ENCODE results near the gene FAAP24. TPM values are rescaled to one million over a fixed set of nuclear protein-coding genes. Genes with fewer than 3 reads are reported as not detected.
"Not testable (repeated sequence)": the region's sequence is repeated elsewhere in the genome, so short reads cannot be mapped to it uniquely, and the experiment has no call there.

Gene FAAP24
- total RNA-seq, 2 donors from 2014 or later = 0.86 to 1.4 TPM

DNA sequence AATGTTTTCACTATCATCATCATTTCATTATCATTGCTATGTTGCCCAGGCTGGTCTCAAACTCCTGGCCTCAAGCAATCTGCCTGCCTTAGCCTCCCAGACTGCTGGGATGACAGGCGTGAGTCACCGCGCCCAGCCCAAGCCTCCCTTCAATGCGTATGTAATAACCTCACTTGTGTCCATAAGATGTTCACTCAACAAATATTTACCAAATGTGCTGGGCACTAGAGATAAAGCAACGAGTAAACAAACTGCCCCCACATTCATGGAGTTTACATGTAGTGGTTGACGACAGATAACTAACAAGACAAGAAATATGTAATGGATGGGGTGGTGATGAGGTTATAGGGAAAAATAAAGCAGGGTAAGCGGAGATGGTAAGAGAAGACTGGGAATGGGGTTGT is 25.0 kb downstream of the FAAP24 start:
- DNase-seq (ENCODE audit: low spot score); intact Hi-C loops (cut with DNase I): not testable (repeated sequence)

GRCh38 chr19:32997716-32998355 is 25.8 kb downstream of the FAAP24 start:
- no peak for DNase-seq (ENCODE audit: low spot score)
- intact Hi-C loops (cut with DNase I) = no loop called here

GRCh38 chr19:32998722-32999121 is 26.7 kb downstream of the FAAP24 start:
- intact Hi-C loops (cut with DNase I) = no loop called here
- DNase-seq (ENCODE audit: low spot score) = no peak

DNA sequence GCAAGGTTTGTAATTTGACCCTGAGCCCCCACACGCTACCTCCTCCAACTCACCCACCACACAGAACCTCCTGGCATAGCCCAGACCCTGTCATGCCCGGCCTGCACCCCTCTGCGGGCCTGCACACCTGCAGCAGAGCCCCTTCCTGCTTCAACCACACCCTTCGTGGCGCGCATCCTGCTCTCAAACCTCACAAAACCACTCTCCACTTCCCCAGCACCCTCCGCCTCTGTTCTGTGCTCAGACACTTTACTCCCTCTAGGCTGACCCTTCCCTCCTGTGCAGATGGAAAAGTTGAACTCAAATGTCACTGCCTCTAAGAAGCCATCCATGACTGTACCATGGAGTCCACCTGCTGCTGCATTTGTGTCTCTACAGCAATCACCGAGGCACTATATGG is 28.5 kb downstream of the FAAP24 start:
- intact Hi-C loops (cut with DNase I) = no loop called here

DNA sequence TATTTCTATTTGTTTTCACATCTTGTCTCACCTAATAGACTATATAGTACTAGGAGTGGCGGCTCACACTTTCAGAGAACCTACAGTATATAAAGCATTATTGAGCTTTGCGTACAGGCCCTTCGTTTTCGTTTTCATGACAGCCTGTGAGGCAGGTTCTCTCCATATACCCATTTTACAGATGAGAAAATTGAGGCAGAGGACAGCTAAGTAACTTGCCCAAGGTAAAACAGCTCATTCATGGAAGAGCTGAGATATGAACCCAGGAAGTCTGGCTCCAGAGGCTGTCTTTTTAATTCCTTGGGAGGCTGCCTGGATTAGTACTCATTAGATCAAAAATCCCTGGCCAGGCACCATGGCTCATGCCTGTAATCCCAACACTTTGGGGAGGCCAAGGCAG is 28.9 kb downstream of the FAAP24 start:
- no peak for DNase-seq (ENCODE audit: low spot score)
- intact Hi-C loops (cut with DNase I) = no loop called here

More for the DNA sequence above, 28.5 kb downstream of the FAAP24 start:
- DNase-seq (ENCODE audit: low spot score) = no peak

DNA sequence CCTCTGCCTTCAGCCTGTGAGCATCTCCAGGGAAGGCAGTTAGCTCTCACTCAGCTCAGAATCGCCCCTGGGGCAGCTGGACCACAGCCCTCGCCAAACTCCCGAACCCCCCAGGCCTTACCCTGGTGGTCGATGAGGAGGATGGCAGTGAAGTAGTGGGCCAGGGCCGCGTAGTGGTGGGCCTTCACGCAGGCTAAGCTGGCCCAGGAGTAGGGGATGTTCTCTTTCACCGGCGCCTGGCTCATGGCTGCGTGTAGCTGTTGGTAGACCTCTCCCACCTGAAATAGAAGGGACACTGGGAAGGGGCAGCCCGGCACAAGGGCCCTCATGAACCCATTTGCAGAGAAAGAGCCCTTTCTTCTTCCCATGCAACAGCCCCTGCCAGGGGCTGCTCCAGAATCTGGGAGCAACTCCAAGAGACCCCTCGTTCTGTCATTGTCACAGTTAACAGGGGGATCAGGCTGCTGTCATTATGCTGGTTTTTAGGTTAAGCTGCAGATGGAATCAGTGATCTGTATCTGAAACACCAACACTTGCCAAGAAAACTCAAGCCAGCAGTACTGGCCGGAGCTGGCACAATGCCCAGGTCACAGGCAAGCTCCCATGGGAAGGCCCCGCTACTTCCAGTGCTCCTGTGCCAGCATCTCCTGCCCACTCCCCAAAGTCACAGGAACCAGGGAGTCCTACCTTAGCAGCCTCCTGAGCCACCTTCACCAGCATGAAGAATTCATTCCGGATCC is 30.3 kb downstream of the FAAP24 start:
- intact Hi-C loops (cut with DNase I); DNase-seq (ENCODE audit: low spot score): not testable (repeated sequence)

GRCh38 chr19:33003424-33004024 is 31.5 kb downstream of the FAAP24 start:
- DNase-seq (ENCODE audit: low spot score); intact Hi-C loops (cut with DNase I): not testable (repeated sequence)

GRCh38 chr19:33005440-33005839 is 33.4 kb downstream of the FAAP24 start:
- intact Hi-C loops (cut with DNase I) = no loop called here
- no peak for DNase-seq (ENCODE audit: low spot score)

- no peak for DNase-seq (ENCODE audit: low spot score)
- intact Hi-C loops (cut with DNase I) = no loop called here
Measured at GRCh38 chr19:33008738-33009137, 36.7 kb downstream of the FAAP24 start.

GRCh38 chr19:33010891-33011290 is 38.8 kb downstream of the FAAP24 start:
- intact Hi-C loops (cut with DNase I) = not testable (repeated sequence)

GRCh38 chr19:33022472-33023116 is 50.6 kb downstream of the FAAP24 start:
- intact Hi-C loops (cut with DNase I) = no loop called here
- no peak for DNase-seq (ENCODE audit: low spot score)

More at GRCh38 chr19:33010891-33011290, 38.8 kb downstream of the FAAP24 start:
- not testable (repeated sequence) for DNase-seq (ENCODE audit: low spot score)

DNA sequence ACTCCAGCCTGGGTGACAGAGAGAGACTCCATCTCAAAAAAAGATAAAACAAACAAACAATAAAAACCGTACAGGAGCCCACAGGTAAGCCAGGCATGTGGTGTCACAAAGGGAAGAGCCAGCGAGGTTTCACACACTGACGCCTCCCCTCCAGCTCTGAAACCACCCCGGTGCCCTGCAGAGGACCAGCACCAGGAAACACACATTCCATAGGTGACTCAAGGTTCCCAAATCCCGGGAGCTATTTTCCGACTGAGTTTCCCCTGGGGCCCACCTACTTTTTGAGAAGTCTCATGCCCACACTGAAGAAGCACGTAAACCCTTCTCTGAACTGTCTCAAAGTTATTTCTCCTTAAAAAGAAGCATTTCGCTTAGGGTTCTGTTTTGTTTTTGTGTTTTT is 52.4 kb downstream of the FAAP24 start:
- intact Hi-C loops (cut with DNase I) = no loop called here
- no peak for DNase-seq (ENCODE audit: low spot score)

- intact Hi-C loops (cut with DNase I); DNase-seq (ENCODE audit: low spot score): not testable (repeated sequence)
Measured at GRCh38 chr19:33025468-33026238, 53.6 kb downstream of the FAAP24 start.

GRCh38 chr19:33026602-33027001 is 54.6 kb downstream of the FAAP24 start:
- intact Hi-C loops (cut with DNase I); DNase-seq (ENCODE audit: low spot score): not testable (repeated sequence)

Other genes with a start within 250 kb of the FAAP24 start
- under 1 TPM in 1 of 2 donors, not detected in 1; 0.28 TPM for gene SLC7A9, start 102.5 kb upstream of the FAAP24 start, total RNA-seq
- gene CEP89, start 284 bp upstream of the FAAP24 start, total RNA-seq = 10 to 100 TPM; 15.3 to 17.6 TPM
- gene RHPN2, start 92.6 kb downstream of the FAAP24 start, total RNA-seq = 1 to 10 TPM in 1 of 2 donors, under 1 TPM in 1; 0.56 to 1.5 TPM
- gene GPATCH1, start 108.9 kb downstream of the FAAP24 start, total RNA-seq = 1 to 10 TPM; 6.0 to 6.5 TPM
- not detected for gene WDR88, start 159.9 kb downstream of the FAAP24 start, total RNA-seq
- gene LRP3, start 222.1 kb downstream of the FAAP24 start, total RNA-seq = 10 to 100 TPM; 36.1 to 36.8 TPM